Activated T-cell treated with anti-CD3 and anti-CD28 coated beads, Interleukin-2, amount 50 U/mL, for 4 hours (primary cell): Measurements from ENCODE around the gene STRADB. TPM values are rescaled to one million over a fixed set of nuclear protein-coding genes. Genes with fewer than 3 reads are reported as not detected.
A peak's percentile ranks its signal among the peaks of the same experiment; 100 is the strongest.

ENCODE experiments used
- ATAC-seq, 2 donors: fragments of 200-7000 bp; cut with Tn5 transposase; one replicate each; pipeline ENCODE4 v1.10.0; 2021
- DNase-seq: peaks from one replicate; pipeline ENCODE4 v3.0.0-alpha.2; 2020
- H3K27me3 Mint-ChIP-seq: one replicate; pipeline ENCODE4 v1.8.0; 2021; ENCODE audit warnings: low read depth, mixed read lengths
- H3K36me3 Mint-ChIP-seq: one replicate; pipeline ENCODE4 v1.8.0; 2022; ENCODE audit warnings: mixed read lengths; ENCODE audit not compliant: insufficient read depth
- H3K4me1 Mint-ChIP-seq: one replicate; pipeline ENCODE4 v1.8.0; 2021; ENCODE audit warnings: low read depth, mixed read lengths
- H3K4me3 Mint-ChIP-seq: one replicate; pipeline ENCODE4 v1.8.0; 2021; ENCODE audit warnings: mild to moderate bottlenecking, moderate library complexity, mixed read lengths
- H3K9me3 Mint-ChIP-seq: one replicate; pipeline ENCODE4 v1.8.0; 2021; ENCODE audit warnings: mixed read lengths
- total RNA-seq, 3 donors: library from RNA; stranded (reverse); gene quantifications; one replicate each; pipeline ENCODE4 v1.2.1, GENCODE V29; 2021

STRADB gene
- total RNA-seq, 3 donors from 2014 or later, result 10.8 to 15.9 (median 11.9) TPM

DNA sequence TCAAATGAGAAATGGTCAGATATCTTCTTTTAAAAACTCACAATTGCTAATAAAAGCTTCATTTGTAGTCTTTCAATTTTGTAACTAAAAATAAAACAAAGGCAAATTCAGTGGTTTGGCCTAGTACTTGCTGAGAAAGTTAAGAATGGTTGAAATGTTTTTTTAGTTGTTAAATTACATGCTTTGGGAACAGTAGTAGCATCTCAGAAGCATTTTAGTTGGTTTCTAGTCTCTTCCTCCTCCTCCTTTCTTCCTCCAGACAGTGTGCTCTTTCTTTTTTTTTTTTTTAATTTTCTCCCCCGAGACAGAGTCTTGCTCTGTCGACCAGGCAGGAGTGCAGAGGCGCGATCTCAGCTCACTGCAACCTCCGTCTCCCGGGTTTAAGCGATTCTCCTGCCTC lies 10.1 kb upstream of the STRADB start:
- Mint-ChIP-seq H3K4me1 (peaks cover 47% of the 10 kb centered on the region), H3K9me3 (no peaks in the 10 kb centered on the region), H3K4me3 (no peak overlapping the region), H3K36me3 (peaks cover 6% of the 10 kb centered on the region), H3K27me3 (no peaks in the 10 kb centered on the region)
- DNase-seq, result no peak
- no peak for ATAC-seq

DNA sequence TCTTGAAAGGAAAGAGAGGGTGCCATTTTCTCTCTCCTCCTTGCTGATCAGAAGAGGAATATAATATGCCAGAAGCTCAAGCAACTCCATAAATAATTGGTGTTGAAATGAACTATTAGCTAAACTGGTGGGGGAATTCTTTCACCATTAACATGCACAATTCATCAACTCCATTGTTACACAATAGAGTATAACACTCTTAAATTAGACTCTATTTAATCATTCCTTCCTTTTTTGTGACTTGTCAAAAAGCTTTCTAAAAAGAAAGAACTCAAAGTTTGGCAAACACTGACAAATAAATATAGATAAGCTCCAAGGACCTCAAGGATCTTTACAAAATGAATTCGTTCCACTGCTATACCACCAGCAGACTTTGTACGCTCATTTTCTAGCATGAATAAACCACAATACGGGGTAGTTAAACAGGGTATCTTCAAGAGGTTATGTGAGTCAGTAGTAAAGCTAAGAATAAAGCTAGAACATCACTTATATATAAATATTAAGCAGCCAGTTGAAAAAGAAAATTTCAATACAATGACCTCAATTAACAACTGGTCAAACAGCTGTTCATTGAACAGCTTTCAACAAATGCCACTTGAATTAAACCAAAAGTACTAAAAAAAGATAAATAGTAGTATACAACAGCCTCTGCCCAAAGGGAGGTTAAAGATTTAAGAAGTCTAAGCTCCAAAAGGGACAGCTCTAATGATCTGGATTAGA lies 6.6 kb upstream of the STRADB start:
- Mint-ChIP-seq H3K4me3 (no peak overlapping the region), H3K36me3 (peaks cover 10% of the 10 kb centered on the region), H3K4me1 (peaks cover 59% of the 10 kb centered on the region), H3K9me3 (no peaks in the 10 kb centered on the region), H3K27me3 (no peaks in the 10 kb centered on the region)
- no peak for ATAC-seq
- no peak for DNase-seq

DNA sequence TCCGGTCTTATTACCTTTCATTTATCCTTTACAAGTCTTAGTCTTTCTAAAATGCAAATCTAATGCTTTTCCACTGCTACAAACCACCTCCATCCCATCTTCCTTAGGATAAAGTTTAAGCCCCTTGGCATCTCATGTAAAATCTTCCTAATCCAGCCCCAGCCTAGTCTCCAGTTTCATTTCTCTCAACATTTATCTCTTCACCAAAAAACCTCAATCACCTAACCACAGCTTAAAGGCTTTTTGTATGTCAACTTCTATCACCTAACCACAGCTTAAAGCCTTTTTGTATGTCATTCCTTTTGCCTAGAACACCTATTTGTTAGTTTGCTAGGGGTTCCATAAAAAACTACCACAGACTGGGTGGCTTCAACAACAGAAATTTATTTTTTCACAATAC lies 4.5 kb upstream of the STRADB start:
- DNase-seq (no peak), ATAC-seq (no peak)
- Mint-ChIP-seq H3K9me3 (no peaks in the 10 kb centered on the region), H3K36me3 (peaks cover 5% of the 10 kb centered on the region), H3K4me3 (peak overlapping the region; percentile 47), H3K27me3 (no peaks in the 10 kb centered on the region), H3K4me1 (peaks cover 51% of the 10 kb centered on the region)

DNA sequence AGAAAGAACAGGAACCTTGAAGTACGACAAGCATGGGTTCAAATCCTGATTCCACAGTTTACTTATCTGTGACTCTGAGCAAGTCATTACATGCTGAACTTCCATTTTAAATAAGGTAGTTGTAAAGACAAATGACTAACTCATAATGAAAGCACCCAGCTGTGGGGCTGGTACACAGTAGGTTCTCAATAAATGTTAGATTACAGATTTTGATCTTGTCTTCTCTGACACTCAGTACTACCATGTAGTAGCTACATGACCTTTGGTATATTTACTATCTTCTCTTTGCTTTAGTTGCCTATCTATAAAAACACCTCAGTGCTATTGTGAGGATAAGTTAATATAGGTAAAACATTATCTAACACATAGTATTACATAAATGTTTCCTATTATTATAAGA lies 3.5 kb upstream of the STRADB start:
- peaks cover 5% of the 10 kb centered on the region for H3K36me3 Mint-ChIP-seq
- peaks cover 58% of the 10 kb centered on the region for H3K4me1 Mint-ChIP-seq
- H3K4me3 Mint-ChIP-seq, result peak overlapping the region; percentile 47
- no peaks in the 10 kb centered on the region for H3K9me3 Mint-ChIP-seq
- no peak for DNase-seq
- H3K27me3 Mint-ChIP-seq, result no peaks in the 10 kb centered on the region
- ATAC-seq, result no peak

DNA sequence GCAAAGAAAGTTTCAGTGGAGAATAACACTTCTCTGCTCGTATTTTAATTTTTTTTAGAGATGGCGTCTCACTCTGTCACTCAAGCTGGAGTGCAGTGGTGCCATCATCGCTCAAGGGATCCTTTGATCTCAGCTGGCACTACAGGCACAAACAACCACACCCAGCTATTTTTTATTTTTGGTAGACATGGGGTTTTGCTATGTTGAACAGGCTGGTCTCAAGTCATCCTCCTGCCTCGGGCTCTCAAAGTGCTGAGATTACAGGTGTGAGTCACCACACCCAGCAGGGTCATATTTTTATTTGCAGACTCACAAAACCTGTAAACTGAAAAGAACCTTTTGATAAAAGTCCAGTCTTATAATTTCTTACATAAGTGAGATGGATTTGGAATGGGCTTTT lies 2.8 kb upstream of the STRADB start:
- Mint-ChIP-seq H3K27me3 (no peaks in the 10 kb centered on the region), H3K9me3 (no peaks in the 10 kb centered on the region), H3K36me3 (peaks cover 5% of the 10 kb centered on the region), H3K4me3 (peak overlapping the region; percentile 60), H3K4me1 (peaks cover 58% of the 10 kb centered on the region)
- ATAC-seq, result no peak
- DNase-seq, result peak; percentile 13

DNA sequence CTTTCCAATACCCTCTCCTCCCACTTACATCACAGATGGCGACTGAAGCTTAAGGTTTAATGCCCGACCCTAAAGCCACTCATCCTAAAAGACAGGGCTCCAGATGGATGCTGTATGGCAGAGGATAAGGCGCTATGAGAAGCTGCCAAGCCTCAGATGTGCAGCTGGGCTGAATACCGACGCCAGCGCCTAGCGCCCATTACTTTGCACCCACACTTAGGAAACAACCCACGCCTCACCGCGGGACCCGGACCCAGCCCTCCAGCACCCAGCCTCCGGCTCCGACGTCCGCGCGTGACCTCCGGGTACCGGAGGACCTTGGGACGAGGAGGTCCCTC lies 617 bp upstream of the STRADB start:
- DNase-seq, result no peak
- Mint-ChIP-seq H3K36me3 (peaks cover 5% of the 10 kb centered on the region), H3K4me1 (peaks cover 49% of the 10 kb centered on the region), H3K4me3 (peak overlapping the region; percentile 95), H3K9me3 (no peaks in the 10 kb centered on the region), H3K27me3 (no peaks in the 10 kb centered on the region)
- ATAC-seq, result peak; percentile 12 to 13

DNA sequence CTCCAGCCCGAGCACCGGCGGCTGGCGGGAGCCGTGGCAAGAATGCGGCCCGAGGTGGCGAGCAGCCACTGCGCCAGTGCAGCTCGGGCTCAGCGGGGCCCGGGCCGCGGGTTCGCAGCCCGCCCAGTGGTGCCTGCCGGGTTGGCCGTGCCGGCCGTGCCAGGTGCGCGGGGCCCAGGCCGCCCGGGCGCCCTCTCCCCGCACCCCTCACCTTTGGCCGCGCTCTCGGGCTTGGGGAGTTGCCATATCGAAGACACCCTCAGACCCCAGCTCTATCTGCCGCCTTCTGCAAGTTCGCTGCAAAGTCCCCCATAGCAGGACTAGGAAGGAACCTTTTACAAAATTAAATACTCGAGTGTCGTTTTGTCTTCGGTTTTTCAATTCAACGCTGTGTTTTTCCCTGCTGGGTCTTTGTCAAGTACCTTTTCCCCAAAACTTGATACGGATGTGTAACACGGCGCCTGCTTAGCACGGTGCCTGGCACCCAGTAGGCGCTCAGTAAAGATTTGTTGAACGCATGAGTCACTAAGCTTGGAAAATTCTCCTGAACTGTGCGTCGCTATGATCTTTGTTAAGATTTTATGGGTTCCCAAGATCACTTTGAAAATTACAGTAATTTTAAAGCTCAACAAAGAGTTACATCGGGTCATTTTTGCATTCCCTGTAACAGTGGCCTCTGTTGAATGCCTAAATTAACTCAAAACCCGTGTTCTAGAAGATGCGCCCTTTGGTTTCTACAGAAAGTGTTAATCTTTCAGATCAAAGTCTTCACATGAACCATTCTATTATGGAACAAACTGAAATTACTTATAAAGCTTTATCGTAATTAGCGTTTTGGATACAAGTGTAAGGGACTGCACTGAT lies 750 bp downstream of the STRADB start:
- Mint-ChIP-seq H3K36me3 (peaks cover 5% of the 10 kb centered on the region), H3K27me3 (no peaks in the 10 kb centered on the region), H3K4me1 (peaks cover 36% of the 10 kb centered on the region), H3K9me3 (no peaks in the 10 kb centered on the region), H3K4me3 (peak overlapping the region; percentile 84)
- DNase-seq (no peak), ATAC-seq (peak; percentile 29 to 33)

DNA sequence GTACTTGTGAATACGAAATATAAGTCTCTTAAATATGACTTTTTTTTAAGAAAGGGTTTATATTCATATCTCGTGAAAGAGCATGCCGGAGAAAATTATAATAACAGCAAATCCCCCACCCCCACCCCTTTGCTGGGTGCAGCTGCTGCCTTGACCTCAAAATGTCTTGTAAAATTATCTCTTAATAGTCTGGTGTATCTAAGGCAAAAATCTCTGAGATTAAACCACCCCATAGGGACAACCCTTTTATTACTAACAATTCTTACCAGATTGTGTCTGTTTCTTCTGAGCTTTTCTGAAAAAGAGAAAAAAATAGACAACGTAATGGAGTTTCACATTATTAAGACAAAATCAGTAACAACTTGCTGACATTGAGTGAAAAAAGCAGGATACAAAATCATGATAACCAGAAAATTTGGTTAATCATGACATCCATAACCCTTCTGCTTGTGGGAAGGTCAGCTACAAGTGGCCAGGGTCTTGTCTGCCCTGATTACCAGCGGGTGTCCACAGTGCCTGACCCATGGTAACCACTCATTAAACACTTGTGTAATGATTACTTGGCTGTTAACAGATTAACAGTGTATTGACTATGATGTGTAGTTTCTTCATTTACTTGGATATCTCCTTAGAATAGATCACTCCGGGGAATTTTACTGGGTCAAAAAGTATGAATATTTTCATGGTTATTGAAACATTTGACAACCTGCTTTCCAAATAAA lies 1.5 kb downstream of the STRADB start:
- peaks cover 5% of the 10 kb centered on the region for H3K36me3 Mint-ChIP-seq
- no peaks in the 10 kb centered on the region for H3K9me3 Mint-ChIP-seq
- no peaks in the 10 kb centered on the region for H3K27me3 Mint-ChIP-seq
- H3K4me3 Mint-ChIP-seq, result peak overlapping the region; percentile 84
- no peak for DNase-seq
- peaks cover 28% of the 10 kb centered on the region for H3K4me1 Mint-ChIP-seq
- no peak for ATAC-seq

DNA sequence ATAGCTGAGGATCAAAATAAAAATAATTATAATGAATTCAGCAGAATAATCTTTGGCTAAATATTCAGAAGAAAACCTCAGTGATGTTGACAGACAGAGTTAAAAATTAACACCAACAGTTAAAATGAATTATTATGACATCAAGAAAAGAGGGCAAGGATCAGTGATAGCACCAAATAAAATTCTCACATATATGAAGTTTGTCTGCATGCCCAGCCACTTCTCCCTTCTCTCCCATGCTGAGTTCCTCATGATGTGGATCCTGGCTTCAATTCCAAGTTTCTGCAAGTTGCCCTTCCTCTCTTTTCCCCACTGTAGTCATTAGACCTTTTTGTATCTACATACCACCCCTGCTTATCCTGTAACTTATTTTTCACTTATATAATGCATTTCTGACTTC lies 6.8 kb downstream of the STRADB start:
- Mint-ChIP-seq H3K4me1 (no peaks in the 10 kb centered on the region), H3K36me3 (peaks cover 43% of the 10 kb centered on the region), H3K27me3 (no peaks in the 10 kb centered on the region), H3K4me3 (no peak overlapping the region), H3K9me3 (peaks cover 6% of the 10 kb centered on the region)
- DNase-seq (no peak), ATAC-seq (no peak)

DNA sequence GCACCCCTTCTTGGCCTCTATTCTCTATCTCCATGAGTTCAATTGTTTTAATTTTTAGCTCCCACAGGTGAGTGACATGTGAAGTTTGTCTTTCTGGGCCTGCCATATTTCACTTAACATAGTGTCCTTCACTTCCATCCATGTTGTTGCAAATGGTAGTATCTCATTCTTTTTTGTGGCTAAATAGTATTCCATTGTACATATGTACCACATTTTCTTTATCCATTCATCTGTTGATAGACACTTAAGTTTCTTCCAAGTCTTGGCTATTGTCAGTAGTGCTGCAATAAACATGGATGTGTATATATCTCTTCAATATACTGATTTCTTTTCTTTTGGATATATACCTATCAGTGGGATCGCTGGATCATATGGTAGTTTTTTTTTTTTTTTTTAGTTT lies 9.0 kb downstream of the STRADB start:
- H3K4me1 Mint-ChIP-seq, result no peaks in the 10 kb centered on the region
- no peak for ATAC-seq
- no peak for DNase-seq
- no peak overlapping the region for H3K4me3 Mint-ChIP-seq
- peaks cover 6% of the 10 kb centered on the region for H3K9me3 Mint-ChIP-seq
- H3K27me3 Mint-ChIP-seq, result no peaks in the 10 kb centered on the region
- peaks cover 54% of the 10 kb centered on the region for H3K36me3 Mint-ChIP-seq

DNA sequence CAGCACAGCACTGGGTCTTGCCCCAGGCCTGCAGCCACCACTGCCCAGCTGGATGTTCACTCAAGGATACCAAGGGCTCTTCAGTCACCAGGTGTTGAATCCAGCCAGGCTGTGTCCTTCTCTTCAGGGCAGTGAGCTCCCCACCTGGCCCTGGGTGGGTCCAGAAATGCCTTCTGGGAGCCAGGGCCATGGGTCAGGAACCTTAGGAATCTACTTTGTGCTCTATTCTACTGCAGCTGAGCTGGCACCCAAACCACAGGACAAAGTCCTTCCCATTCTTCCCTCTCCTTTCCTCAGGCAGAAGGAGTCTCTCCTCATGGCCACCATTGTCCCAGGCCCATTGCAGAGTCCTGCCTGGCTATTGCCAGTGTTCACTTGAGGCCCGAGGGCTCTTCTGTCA lies 13.0 kb downstream of the STRADB start:
- Mint-ChIP-seq H3K27me3 (no peaks in the 10 kb centered on the region), H3K9me3 (peaks cover 6% of the 10 kb centered on the region), H3K36me3 (peaks cover 59% of the 10 kb centered on the region), H3K4me3 (no peak overlapping the region), H3K4me1 (peaks cover 4% of the 10 kb centered on the region)
- DNase-seq, result no peak
- no peak for ATAC-seq

DNA sequence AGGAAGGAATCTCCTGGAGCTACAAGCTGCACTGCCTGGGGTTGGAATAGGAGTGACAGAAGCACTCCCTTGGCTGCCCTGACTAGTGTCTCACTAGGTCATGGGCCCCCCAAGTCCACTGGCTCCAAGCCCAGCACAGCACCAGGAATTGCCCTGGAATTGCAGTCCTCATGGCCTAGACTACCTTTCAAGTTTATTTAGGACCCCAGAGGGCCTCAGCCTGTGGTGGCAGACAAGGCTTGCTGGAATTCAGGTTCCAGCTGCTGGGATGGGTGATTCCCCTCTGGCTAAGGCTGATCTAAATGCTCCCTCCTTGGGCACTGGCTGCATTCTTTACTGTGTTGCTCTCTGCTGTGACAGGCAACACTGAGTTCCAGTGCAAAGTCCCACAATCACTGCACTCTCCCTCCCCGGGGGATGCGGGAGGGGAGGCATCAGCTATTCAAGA lies 14.0 kb downstream of the STRADB start:
- H3K9me3 Mint-ChIP-seq, result peaks cover 4% of the 10 kb centered on the region
- peaks cover 57% of the 10 kb centered on the region for H3K36me3 Mint-ChIP-seq
- H3K27me3 Mint-ChIP-seq, result no peaks in the 10 kb centered on the region
- ATAC-seq, result no peak
- H3K4me1 Mint-ChIP-seq, result peaks cover 4% of the 10 kb centered on the region
- DNase-seq, result no peak
- H3K4me3 Mint-ChIP-seq, result no peak overlapping the region

DNA sequence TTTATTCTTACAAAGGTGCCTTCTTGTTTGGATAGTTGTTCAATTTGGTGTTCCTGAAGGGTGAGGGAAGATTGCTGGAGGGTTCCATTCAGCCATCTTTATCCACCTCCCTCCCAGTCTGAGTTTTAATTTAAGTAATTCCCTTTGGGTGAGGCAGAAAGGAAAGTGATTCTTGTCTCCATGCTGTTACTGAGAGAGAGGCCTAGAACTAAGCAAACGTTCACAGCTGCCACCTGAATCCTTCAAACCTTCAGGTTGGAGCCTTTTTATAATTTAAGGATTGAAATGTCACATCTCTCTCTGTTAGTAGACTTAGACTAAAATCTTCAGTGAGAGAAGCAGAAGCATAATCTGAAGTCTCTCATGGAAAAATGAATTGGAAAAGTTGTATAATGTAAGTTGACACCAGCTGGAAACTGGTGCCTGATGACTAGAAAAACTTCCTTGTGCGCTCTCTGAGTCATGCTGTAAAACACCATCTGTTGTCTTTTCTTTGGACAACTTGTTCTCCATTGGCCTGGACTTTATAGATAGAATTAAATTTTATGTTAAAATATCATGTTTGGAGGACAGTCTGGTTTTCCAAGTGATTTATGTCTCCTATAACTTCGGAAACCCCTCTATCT lies 14.6 kb downstream of the STRADB start:
- H3K4me1 Mint-ChIP-seq, result peaks cover 4% of the 10 kb centered on the region
- ATAC-seq (no peak), DNase-seq (no peak)
- H3K36me3 Mint-ChIP-seq, result peaks cover 59% of the 10 kb centered on the region
- no peak overlapping the region for H3K4me3 Mint-ChIP-seq
- H3K9me3 Mint-ChIP-seq, result peaks cover 4% of the 10 kb centered on the region
- H3K27me3 Mint-ChIP-seq, result no peaks in the 10 kb centered on the region

DNA sequence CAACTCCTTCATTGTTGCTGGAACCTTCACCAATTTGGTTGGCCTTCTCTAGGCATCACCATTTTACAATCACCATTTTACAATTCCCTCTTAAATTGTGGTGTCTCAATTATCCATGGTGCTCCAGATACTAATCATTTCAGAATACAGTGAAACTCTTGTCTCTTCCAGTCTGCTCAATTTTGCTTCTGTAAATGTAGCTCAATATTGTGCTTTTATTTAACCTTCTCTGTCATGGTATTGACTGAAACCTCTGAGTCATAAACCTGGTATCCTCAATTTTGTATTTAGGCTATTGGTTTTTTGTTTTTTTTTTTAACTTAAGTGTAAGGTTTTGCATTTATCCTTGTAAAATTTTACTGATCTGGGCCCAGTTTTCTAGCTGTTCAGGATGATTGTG lies 16.1 kb downstream of the STRADB start:
- DNase-seq (no peak), ATAC-seq (no peak)
- no peaks in the 10 kb centered on the region for H3K27me3 Mint-ChIP-seq
- peaks cover 4% of the 10 kb centered on the region for H3K4me1 Mint-ChIP-seq
- H3K9me3 Mint-ChIP-seq, result no peaks in the 10 kb centered on the region
- no peak overlapping the region for H3K4me3 Mint-ChIP-seq
- peaks cover 54% of the 10 kb centered on the region for H3K36me3 Mint-ChIP-seq
